ENCODE measurements around the gene RIMS1.
"Not testable (repeated sequence)": the region's sequence is repeated elsewhere in the genome, so short reads cannot be mapped to it uniquely, and the experiment has no call there.

RIMS1 gene

GRCh38 chr6:72246926-72247325, 360.6 kb downstream of the RIMS1 start:
- DNase-seq (ENCODE audit: low read depth): no peak

- no peak for DNase-seq (ENCODE audit: low read depth)
Measured at GRCh38 chr6:72248621-72249020, 362.3 kb downstream of the RIMS1 start.

GRCh38 chr6:72250664-72251063, 364.3 kb downstream of the RIMS1 start:
- no peak for DNase-seq (ENCODE audit: low read depth)

DNA sequence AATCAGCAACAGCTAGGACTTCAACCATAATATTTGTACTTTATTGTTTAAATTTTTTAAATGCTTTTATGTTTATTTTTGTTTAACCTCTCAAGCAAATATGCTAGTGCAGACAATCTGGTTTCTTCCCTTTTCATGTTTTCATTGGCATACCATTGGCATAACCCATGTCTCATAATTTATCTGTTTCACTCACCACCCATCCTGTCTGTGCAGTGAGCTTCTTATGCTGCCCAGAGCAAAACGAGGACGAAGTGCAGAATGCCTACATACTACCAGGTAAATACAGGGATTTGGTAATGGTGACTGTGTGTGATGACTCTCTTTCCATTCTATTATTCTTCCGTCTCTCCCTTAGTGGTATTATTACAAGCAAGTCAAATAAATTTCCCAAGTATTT, 374.1 kb downstream of the RIMS1 start:
- DNase-seq (ENCODE audit: low read depth): no peak

DNA sequence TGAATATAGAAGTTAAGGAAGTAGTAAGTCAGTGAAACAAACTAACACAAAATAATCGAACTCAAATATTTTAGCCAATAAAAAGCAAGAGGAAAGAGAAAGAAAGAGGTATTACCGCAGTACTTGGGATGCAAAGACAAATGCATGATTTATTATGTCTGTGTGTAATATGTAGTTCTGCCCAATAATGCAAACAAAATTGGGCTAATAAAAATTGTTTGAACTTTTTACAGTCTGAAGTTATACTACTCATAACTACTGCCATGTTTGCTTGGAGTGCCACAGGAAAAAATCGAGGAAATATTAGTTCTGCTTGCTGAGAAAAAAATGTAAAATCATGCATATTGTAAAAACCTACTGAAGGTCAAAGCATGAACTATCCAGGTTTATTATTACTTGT, 375.2 kb downstream of the RIMS1 start:
- no peak for DNase-seq (ENCODE audit: low read depth)

- no peak for DNase-seq (ENCODE audit: low read depth)
Measured at GRCh38 chr6:72262254-72262653, 375.9 kb downstream of the RIMS1 start.

- no peak for DNase-seq (ENCODE audit: low read depth)
Measured at GRCh38 chr6:72267470-72267869, 381.1 kb downstream of the RIMS1 start.

DNA sequence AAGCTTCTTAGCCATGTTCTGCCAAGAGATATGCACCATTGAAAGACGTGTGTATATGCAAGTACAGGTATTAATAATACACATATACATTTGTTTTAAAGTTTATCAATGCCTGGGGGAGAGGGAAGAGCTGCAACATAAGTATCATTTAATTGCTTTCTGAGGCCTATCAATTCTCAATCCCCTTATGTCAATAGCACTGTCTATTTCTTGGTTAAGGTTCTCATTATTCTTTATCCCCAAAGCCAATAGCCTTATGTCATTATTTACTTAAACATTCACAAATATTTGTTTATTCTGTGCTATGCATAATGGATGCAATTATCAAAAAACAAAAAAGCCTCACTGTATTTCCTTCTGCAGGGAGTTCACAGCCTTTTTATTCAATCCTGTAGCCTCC, 385.2 kb downstream of the RIMS1 start:
- DNase-seq (ENCODE audit: low read depth): no peak

- DNase-seq (ENCODE audit: low read depth): no peak
Measured at GRCh38 chr6:72272958-72273357, 386.6 kb downstream of the RIMS1 start.

GRCh38 chr6:72275888-72276287, 389.5 kb downstream of the RIMS1 start:
- no peak for DNase-seq (ENCODE audit: low read depth)

DNA sequence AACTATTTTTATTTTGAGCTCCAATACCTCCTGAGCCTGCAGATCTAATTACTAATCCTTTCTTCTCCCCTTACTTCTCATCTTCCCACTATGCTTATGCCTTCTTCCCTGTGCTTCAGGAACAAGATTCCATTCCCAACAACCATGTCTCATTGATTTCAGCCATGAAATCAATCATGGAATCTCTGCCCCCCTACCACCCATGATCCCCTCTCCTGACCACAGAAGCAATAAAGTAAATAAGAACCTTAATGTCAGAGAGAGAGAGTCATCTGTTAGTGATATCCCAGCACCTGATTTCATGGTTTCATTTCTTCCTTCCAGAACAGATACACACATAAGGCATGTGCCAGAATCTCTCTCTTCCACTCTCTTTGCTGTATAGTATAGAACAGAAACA, 395.9 kb downstream of the RIMS1 start:
- no peak for DNase-seq (ENCODE audit: low read depth)

DNA sequence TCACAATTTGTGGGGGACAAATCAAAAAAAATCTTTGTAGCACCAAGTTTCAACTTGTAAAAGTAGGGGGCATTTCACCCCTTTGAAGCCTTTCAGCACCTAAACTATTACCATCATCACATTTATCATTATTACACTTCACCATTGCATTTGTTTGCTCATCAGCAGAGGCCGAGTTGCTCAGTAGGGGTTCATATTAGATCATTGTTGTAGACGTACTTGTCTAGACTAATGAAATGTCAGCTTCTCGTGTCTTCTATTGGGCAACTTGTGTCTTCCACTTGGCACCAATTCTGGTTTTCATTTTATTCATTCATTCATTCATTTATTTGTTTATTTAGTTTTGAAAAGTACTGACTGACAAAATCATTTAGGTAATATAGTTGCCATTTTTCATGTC, 397.2 kb downstream of the RIMS1 start:
- DNase-seq (ENCODE audit: low read depth): no peak

GRCh38 chr6:72286911-72287311, 400.6 kb downstream of the RIMS1 start:
- DNase-seq (ENCODE audit: low read depth): no peak

DNA sequence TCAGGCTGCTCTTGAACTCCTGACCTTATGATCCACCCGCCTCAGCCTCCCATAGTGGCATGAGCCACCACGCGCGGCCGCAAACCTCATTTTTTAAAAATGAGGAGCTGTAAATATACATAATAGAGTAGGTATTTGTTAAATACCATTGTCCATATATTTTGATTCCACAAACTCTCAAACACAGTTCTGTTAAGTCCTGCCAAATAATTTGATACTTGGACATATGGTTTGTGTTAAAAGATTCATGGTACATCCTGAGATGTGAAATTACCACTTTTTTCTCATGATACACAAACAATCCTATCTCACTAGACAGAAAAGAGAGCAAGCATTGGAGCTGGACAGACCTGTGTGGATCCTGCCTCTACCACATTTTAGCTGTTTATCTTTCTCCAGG, 401.5 kb downstream of the RIMS1 start:
- no peak for DNase-seq (ENCODE audit: low read depth)

- DNase-seq (ENCODE audit: low read depth): no peak
Measured at GRCh38 chr6:72288592-72288991, 402.2 kb downstream of the RIMS1 start.

GRCh38 chr6:72290620-72291019, 404.3 kb downstream of the RIMS1 start:
- no peak for DNase-seq (ENCODE audit: low read depth)

- DNase-seq (ENCODE audit: low read depth): no peak
Measured at GRCh38 chr6:72296375-72296774, 410.0 kb downstream of the RIMS1 start.

GRCh38 chr6:72305971-72306370, 419.6 kb downstream of the RIMS1 start:
- no peak for DNase-seq (ENCODE audit: low read depth)

DNA sequence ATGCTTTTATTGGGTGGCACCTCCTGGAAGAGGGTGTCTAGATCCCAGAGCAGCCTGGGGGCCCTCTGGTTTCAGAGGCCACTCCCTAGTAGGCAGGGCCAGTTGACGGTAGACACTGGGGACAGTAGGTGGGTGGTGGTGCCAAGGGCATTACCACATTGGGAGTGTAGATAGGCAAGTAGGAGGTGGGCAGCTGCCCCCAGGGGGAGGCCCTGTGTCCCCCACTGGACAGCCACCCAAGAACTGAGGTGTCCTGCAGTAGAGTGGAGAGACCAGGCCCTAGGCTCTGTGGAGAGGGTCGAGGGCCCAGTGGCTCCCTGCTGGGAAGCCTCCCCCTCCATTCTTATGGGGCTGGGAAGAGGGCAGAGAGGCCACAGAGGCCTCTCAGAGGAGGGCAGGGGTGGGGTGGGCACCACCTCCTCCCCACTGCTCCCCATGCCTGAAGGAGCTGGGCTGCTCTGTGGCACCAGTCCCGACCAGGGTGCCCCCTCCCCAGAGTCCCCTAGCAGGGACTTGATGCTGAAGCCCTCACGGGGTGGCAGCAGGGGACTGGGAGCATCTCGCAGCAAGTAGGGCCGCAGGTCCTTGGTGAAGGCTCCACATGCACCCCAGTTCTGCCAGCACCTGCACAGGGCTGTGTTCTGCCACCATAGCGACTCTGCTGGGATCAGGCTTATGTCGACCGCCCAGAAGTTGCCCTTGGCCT, 430.5 kb downstream of the RIMS1 start:
- DNase-seq (ENCODE audit: low read depth): no peak

DNA sequence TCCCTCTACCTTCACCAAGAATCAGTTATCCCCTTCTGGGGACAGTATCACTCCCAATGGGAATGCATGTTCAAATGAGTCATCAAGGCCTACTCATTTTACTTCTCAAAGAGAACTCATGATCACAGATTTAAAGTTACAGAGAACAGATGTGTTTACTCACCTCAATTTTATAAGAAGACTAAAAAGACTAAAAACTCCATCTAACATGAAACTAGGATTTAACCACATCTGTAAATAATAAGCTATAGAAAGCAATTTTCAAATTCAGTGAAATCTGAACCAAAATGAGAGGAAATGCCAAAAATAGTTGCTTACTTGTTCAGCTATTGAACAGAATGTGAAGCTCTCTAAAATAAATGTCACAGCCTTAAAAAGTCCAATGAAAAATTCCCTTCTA, 435.4 kb downstream of the RIMS1 start:
- DNase-seq (ENCODE audit: low read depth): no peak

DNA sequence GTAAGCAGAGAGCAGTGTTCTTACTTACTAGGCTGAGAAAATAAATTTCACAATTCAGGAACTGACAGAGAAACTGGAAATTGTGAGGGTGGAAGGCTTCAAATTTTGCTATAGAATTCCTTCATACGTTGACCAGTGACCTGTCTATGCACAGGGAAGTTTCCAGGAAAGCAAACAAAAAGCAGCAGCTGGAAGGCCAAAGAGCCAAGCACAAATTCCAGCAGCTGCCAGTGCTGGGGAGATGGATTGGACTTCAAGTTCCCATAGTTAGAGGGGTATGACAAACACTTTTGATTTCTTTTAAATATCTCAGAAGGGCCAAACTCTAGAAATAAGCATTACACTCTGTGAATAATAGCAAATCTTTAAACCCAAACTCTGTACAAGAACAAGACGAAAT, 436.4 kb downstream of the RIMS1 start:
- no peak for DNase-seq (ENCODE audit: low read depth)

GRCh38 chr6:72324591-72324990, 438.2 kb downstream of the RIMS1 start:
- DNase-seq (ENCODE audit: low read depth): no peak

- no peak for DNase-seq (ENCODE audit: low read depth)
Measured at GRCh38 chr6:72328775-72329174, 442.4 kb downstream of the RIMS1 start.

GRCh38 chr6:72335203-72335602, 448.9 kb downstream of the RIMS1 start:
- DNase-seq (ENCODE audit: low read depth): not testable (repeated sequence)

- DNase-seq (ENCODE audit: low read depth): no peak
Measured at GRCh38 chr6:72348926-72349325, 462.6 kb downstream of the RIMS1 start.
